Measurements from ENCODE around the gene USP33. TPM values are rescaled to one million over a fixed set of nuclear protein-coding genes. Genes with fewer than 3 reads are reported as not detected.

The USP33 gene
- total RNA-seq, result 42.1 and 58.4 TPM in 2 replicates

GRCh38 chr1:77759071-77760028 lies at the start of gene USP33:
TSS of gene USP33 (minus strand) at chr1:77759852. CDS start at chr1:77741697, 18,155 bp downstream.
- DNase-seq (peak; percentile 95), ATAC-seq (ENCODE audit: low read depth) (peak; percentile 97)
- H3K27me3 Mint-ChIP-seq, result peaks cover 2% of the 10 kb centered on the region
- H3K9me3 Mint-ChIP-seq, result no peaks in the 10 kb centered on the region
- intact Hi-C loops (cut with micrococcal nuclease), result loop anchor here (1.0 to 5.0 kb wide), 6 partner anchors 20 to 1972 kb away; partner anchors contain the start of genes DNAJB4, FUBP1, MIGA1 and PIGK
- CTCF ChIA-PET, result no interaction called here
- POLR2A ChIA-PET, result interaction anchor here (0.6 to 1.5 kb wide), 4 partner anchors 21 to 245 kb away, joined by 3 to 8 read pairs (median 3); partner anchors contain the start of genes DNAJB4, FUBP1, MIGA1 and ZZZ3
- peak within 1 kb of the TSS; percentile 87 for H3K27ac Mint-ChIP-seq
- H3K4me1 Mint-ChIP-seq, result peaks cover 32% of the 10 kb centered on the region
- H3K36me3 Mint-ChIP-seq (ENCODE audit: low read depth), result peaks cover 3% of the 10 kb centered on the region
- TF ChIP-seq, protein P1, sequence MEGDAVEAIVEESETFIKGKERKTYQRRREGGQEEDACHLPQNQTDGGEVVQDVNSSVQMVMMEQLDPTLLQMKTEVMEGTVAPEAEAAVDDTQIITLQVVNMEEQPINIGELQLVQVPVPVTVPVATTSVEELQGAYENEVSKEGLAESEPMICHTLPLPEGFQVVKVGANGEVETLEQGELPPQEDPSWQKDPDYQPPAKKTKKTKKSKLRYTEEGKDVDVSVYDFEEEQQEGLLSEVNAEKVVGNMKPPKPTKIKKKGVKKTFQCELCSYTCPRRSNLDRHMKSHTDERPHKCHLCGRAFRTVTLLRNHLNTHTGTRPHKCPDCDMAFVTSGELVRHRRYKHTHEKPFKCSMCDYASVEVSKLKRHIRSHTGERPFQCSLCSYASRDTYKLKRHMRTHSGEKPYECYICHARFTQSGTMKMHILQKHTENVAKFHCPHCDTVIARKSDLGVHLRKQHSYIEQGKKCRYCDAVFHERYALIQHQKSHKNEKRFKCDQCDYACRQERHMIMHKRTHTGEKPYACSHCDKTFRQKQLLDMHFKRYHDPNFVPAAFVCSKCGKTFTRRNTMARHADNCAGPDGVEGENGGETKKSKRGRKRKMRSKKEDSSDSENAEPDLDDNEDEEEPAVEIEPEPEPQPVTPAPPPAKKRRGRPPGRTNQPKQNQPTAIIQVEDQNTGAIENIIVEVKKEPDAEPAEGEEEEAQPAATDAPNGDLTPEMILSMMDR (IDR thresholded peaks at IDR 0.05), result no peak
- peak within 1 kb of the TSS; percentile 93 for H3K4me3 Mint-ChIP-seq

DNA sequence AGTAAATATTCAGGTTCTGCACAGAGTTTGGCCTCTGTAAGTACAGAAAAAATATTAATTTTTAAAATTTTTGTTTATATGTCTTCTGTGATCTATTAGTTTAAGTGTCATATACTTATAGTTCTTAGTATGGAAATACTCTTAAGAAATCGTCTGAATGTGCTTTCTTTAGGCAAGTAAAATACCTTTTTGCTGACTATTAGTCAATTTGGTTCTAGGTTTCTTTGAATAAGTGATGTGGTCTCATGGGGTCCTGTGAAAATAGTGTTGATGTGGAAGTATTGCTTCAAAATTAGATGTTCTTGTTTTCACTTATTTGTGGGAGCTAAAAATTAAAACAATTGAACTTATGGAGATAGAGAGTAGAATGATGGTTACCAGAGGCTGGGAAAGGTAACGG lies 43.7 kb upstream of the USP33 start:
- DNase-seq (no peak), ATAC-seq (ENCODE audit: low read depth) (no peak)
- Mint-ChIP-seq H3K4me3 (no peak overlapping the region), H3K4me1 (no peaks in the 10 kb centered on the region), H3K27me3 (no peaks in the 10 kb centered on the region), H3K36me3 (ENCODE audit: low read depth) (peaks cover 60% of the 10 kb centered on the region), H3K27ac (no peak overlapping the region), H3K9me3 (no peaks in the 10 kb centered on the region)
- ChIA-PET POLR2A (no interaction called here), CTCF (no interaction called here)
- intact Hi-C loops (cut with micrococcal nuclease), result no loop called here
- TF ChIP-seq, protein P1 (IDR thresholded peaks at IDR 0.05), result no peak

- Mint-ChIP-seq H3K9me3 (no peaks in the 10 kb centered on the region), H3K27ac (no peak overlapping the region), H3K36me3 (ENCODE audit: low read depth) (peaks cover 62% of the 10 kb centered on the region), H3K27me3 (no peaks in the 10 kb centered on the region), H3K4me3 (no peak overlapping the region), H3K4me1 (no peaks in the 10 kb centered on the region)
- ATAC-seq (ENCODE audit: low read depth), result no peak
- no peak for DNase-seq
- intact Hi-C loops (cut with micrococcal nuclease), result no loop called here
- ChIA-PET CTCF (no interaction called here), POLR2A (no interaction called here)
- TF ChIP-seq, protein P1 (IDR thresholded peaks at IDR 0.05), result no peak
Observed at GRCh38 chr1:77802026-77802425, 42.4 kb upstream of the USP33 start.

- Mint-ChIP-seq H3K36me3 (ENCODE audit: low read depth) (peaks cover 60% of the 10 kb centered on the region), H3K9me3 (no peaks in the 10 kb centered on the region), H3K27ac (no peak overlapping the region), H3K4me3 (no peak overlapping the region), H3K4me1 (no peaks in the 10 kb centered on the region), H3K27me3 (no peaks in the 10 kb centered on the region)
- CTCF ChIA-PET, result no interaction called here
- POLR2A ChIA-PET, result no interaction called here
- DNase-seq (no peak), ATAC-seq (ENCODE audit: low read depth) (no peak)
- TF ChIP-seq, protein P1 (IDR thresholded peaks at IDR 0.05), result no peak
- intact Hi-C loops (cut with micrococcal nuclease), result no loop called here
Observed at GRCh38 chr1:77797991-77798390, 38.3 kb upstream of the USP33 start.

DNA sequence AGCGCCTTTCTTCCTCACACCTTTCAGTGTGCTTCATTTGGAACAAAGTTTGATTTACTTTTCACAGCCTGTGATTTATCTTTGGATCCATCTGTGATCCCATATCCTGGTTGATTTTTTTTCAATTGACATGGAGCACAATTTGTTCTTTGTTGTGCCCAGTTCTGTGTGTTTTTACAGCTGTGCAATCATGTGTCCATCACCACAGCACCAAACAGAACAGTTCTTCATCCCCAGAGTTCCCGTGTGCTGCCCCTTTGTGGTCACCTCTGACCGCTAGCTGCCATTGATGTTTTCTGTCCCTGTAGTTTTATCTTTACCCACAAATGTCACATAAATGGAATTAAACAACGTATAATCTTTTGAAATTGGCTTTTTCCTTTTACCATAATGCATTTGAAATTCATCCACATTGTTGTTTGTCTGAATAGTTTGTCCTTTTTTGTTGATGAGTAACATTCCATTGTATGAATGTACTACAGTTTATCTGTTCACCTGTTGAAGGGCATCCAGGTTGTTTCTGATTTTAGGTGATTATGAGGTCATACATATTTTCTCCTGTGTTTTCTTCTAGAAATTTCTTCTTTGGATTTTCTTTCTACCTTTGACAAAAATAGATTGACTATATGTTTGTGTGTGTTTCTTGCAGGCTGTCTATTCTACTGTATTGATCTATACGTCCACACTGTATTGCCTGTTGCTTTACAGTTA lies 37.2 kb upstream of the USP33 start:
- Mint-ChIP-seq H3K27me3 (no peaks in the 10 kb centered on the region), H3K4me1 (peaks cover 7% of the 10 kb centered on the region), H3K27ac (no peak overlapping the region), H3K9me3 (no peaks in the 10 kb centered on the region), H3K4me3 (no peak overlapping the region), H3K36me3 (ENCODE audit: low read depth) (peaks cover 61% of the 10 kb centered on the region)
- intact Hi-C loops (cut with micrococcal nuclease), result no loop called here
- POLR2A ChIA-PET, result no interaction called here
- DNase-seq (no peak), ATAC-seq (ENCODE audit: low read depth) (no peak)
- TF ChIP-seq, protein P1 (IDR thresholded peaks at IDR 0.05), result no peak
- CTCF ChIA-PET, result interaction anchor here (0.5 kb wide), 1 partner anchor 29 kb away, joined by 3 read pairs; no protein-coding TSS in a partner anchor

All from activated B cell treated with CpG ODN at 0.5 μM for 24 hours (primary cell).